Coronary artery (tissue), 2 donors: ENCODE results near the gene GPR55.

Experiments
- DNase-seq: peaks from one replicate; pipeline ENCODE4 v3.0.0-alpha.2; 2017; ENCODE audit warnings: low spot score
- H3K27ac ChIP-seq, 2 donors: fragments of 200-600 bp; sonication (generic); one replicate each; pipeline ENCODE4 v1.5.1; 2016 to 2019
- H3K4me3 ChIP-seq: fragments of 200-600 bp; sonication (generic); 2 replicates; pipeline ENCODE4 v1.5.1; 2016; ENCODE audit warnings: mild to moderate bottlenecking, moderate library complexity
- CTCF ChIP-seq: fragments of 200-600 bp; sonication (generic); IDR thresholded peaks from one replicate; pipeline ENCODE4 v1.5.1; 2019; ENCODE audit warnings: antibody characterized with exemption

GPR55 gene

DNA sequence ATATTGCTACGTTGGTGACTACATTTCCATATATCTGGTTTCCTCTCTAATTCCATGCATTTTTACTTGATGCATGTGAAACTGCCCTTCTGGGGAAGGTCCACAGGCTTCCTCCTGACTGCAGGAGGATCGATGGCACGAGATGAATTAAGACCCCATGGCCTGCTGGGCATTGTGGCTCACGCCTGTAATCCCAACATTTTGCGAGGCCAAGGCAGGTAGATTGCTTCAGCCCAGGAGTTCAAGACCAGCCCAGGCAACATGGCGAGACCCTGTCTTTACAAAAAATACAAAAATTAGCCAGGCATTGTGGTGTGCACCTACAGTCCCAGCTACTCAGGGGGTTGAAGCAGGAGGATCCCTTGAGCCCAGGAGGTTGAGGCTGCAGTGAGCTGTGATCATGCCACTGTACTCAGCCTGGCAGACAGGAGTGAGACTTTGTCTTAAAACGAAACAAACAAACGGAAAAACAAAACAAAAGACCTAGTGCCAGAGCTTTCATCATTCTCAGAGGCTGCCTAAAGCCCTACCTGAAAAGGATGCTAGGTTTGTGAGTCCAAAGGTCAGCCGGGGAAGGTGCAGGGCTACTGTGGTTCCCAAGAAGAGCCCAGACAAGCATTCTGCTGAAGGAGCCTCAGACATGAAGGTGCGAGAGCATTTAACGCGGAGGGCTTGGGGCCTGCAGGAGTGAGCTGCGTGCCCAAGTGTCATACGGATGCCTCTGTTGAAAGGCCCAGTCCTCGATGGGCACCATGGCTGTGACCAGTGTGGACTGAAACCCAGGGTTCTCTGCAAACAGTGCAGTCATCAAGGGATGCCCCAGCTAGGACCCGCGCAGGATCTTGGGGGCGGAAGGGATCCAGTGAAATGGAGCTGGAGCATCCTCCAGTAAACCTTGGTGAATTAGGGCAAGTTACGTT is 21.6 kb downstream of the GPR55 start:
- no peak overlapping the region for H3K27ac ChIP-seq
- TF ChIP-seq CTCF: no peak
- DNase-seq: peak; percentile 40
- H3K4me3 ChIP-seq: no peak overlapping the region

- Histone ChIP-seq H3K4me3 (no peak overlapping the region), H3K27ac (no peak overlapping the region)
- TF ChIP-seq CTCF: peak; percentile 16
- DNase-seq: peak; percentile 54
Observed at GRCh38 chr2:230902180-230902899, 22.7 kb downstream of the GPR55 start.

DNA sequence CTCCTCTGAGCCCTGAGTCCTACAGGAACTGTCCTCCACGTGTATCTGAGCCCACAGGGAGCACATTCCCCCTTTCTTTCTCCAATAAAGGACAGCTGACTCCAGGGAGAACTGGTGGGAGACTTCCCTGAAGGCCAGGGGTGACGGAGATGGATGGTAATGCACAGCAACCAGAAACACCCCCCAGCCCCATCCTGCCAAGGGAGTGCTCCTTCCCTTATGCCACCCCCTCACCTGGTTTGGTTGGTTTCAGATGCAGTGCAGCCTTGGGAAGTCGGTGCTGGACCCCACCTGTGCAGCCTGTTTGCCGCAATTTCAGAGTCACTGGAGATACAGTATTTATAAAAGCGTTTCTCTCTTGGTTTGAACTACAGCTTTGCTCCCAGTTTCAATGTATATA is 24.0 kb downstream of the GPR55 start:
- Histone ChIP-seq H3K27ac (no peak overlapping the region), H3K4me3 (no peak overlapping the region)
- no peak for DNase-seq
- no peak for TF ChIP-seq CTCF

GRCh38 chr2:230900336-230900995 is 24.6 kb downstream of the GPR55 start:
- H3K27ac ChIP-seq: no peak overlapping the region
- peak; percentile 47 for DNase-seq
- no peak for TF ChIP-seq CTCF

GRCh38 chr2:230899786-230900185 is 25.3 kb downstream of the GPR55 start:
- H3K4me3 ChIP-seq: no peak overlapping the region
- H3K27ac ChIP-seq: no peak overlapping the region
- no peak for DNase-seq
- TF ChIP-seq CTCF: no peak

More at GRCh38 chr2:230900336-230900995, 24.6 kb downstream of the GPR55 start:
- H3K4me3 ChIP-seq: no peak overlapping the region

GRCh38 chr2:230899287-230899686 is 25.8 kb downstream of the GPR55 start:
- no peak overlapping the region for H3K4me3 ChIP-seq
- no peak for TF ChIP-seq CTCF
- no peak overlapping the region for H3K27ac ChIP-seq
- peak; percentile 57 for DNase-seq
